Measurements from ENCODE around the gene SGCD.

DNA sequence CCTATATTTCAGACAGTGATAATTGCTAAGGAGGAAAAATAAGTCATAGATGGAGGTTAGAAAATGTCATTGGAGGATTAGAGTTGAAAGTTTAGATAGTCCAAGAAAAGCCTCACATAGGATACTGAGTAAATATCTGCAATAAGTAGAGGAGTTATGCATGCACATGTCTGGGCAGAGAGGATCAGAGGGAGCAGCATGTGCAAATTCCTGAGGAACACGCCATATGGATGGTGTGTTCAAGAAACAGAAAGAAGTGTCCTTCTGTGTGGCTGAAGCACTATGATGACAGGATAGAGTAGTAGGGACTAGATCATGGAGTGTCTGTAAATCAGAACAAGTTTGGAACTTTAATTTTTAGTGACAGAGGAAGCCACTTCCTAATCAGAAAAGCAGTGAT is 52.2 kb downstream of the SGCD start:
- TF ChIP-seq CTCF (optimal IDR thresholded peaks at IDR 0.05 in 1 of 3, IDR thresholded peaks at IDR 0.05 in 1 of 3, conservative IDR thresholded peaks at IDR 0.05 in 1 of 3; ENCODE audit: extremely low read depth in 1 of 3, insufficient read depth in 2 of 3, low read length in 3 of 3) (no peak), EZH2 (IDR thresholded peaks at IDR 0.05; ENCODE audit: low read length) (no peak)
